HG02981 (cell line): ENCODE results near the gene FGGY.
"Not testable (repeated sequence)": the region's sequence is repeated elsewhere in the genome, so short reads cannot be mapped to it uniquely, and the experiment has no call there.

Source experiments
- ATAC-seq: cut with Tn5 transposase; IDR thresholded peaks from one replicate; pipeline ENCODE4 v1.9.1; 2021; ENCODE audit warnings: mild to moderate bottlenecking, moderate library complexity; ENCODE audit not compliant: unreplicated experiment

Gene FGGY

GRCh38 chr1:59689730-59690129 is 392.8 kb downstream of the FGGY start:
- no peak for ATAC-seq

- ATAC-seq = no peak
Measured at GRCh38 chr1:59690171-59690930, 393.5 kb downstream of the FGGY start.

GRCh38 chr1:59691261-59691660 is 394.4 kb downstream of the FGGY start:
- ATAC-seq = no peak

GRCh38 chr1:59692591-59692990 is 395.7 kb downstream of the FGGY start:
- peak; percentile 39 for ATAC-seq

- ATAC-seq = no peak
Measured at GRCh38 chr1:59693406-59693805, 396.5 kb downstream of the FGGY start.

GRCh38 chr1:59695252-59695651 is 398.4 kb downstream of the FGGY start:
- no peak for ATAC-seq

GRCh38 chr1:59696421-59697115 is 399.7 kb downstream of the FGGY start:
- ATAC-seq = no peak

- ATAC-seq = peak; percentile 62
Measured at GRCh38 chr1:59697150-59697800, 400.4 kb downstream of the FGGY start.

- no peak for ATAC-seq
Measured at GRCh38 chr1:59698386-59698785, 401.5 kb downstream of the FGGY start.

- no peak for ATAC-seq
Measured at GRCh38 chr1:59699227-59699847, 402.4 kb downstream of the FGGY start.

- no peak for ATAC-seq
Measured at GRCh38 chr1:59701376-59701775, 404.5 kb downstream of the FGGY start.

- ATAC-seq = no peak
Measured at GRCh38 chr1:59703226-59703917, 406.5 kb downstream of the FGGY start.

GRCh38 chr1:59703918-59704378 is 407.1 kb downstream of the FGGY start:
- no peak for ATAC-seq

- ATAC-seq = no peak
Measured at GRCh38 chr1:59704716-59705115, 407.8 kb downstream of the FGGY start.

- no peak for ATAC-seq
Measured at GRCh38 chr1:59705466-59706302, 408.8 kb downstream of the FGGY start.

- ATAC-seq = no peak
Measured at GRCh38 chr1:59706303-59706599, 409.4 kb downstream of the FGGY start.

- no peak for ATAC-seq
Measured at GRCh38 chr1:59707178-59707791, 410.4 kb downstream of the FGGY start.

GRCh38 chr1:59709333-59709732 is 412.4 kb downstream of the FGGY start:
- ATAC-seq = no peak

- ATAC-seq = not testable (repeated sequence)
Measured at GRCh38 chr1:59710920-59711319, 414.0 kb downstream of the FGGY start.

GRCh38 chr1:59714219-59714618 is 417.3 kb downstream of the FGGY start:
- ATAC-seq = no peak
